ENCODE measurements around the gene IL4R.

- no peak for TF ChIP-seq CTCF (IDR thresholded peaks at IDR 0.05; ENCODE audit: poor library complexity, severe bottlenecking)
- TF ChIP-seq POLR2AphosphoS5 (IDR thresholded peaks at IDR 0.05), result no peak
- no peak for TF ChIP-seq EZH2 (IDR thresholded peaks at IDR 0.05; ENCODE audit: borderline replicate concordance, insufficient read depth, low read length, poor library complexity, severe bottlenecking)
- TF ChIP-seq MXI1 (conservative IDR thresholded peaks at IDR 0.05; ENCODE audit: poor library complexity, severe bottlenecking), result no peak
- no peak for TF ChIP-seq RAD21 (conservative IDR thresholded peaks at IDR 0.05)
- TF ChIP-seq REST (IDR thresholded peaks at IDR 0.05; ENCODE audit: borderline replicate concordance), result no peak
- TF ChIP-seq EP300 (conservative IDR thresholded peaks at IDR 0.05; ENCODE audit: poor library complexity, severe bottlenecking), result no peak
- TF ChIP-seq SMC3 (conservative IDR thresholded peaks at IDR 0.05; ENCODE audit: poor library complexity), result no peak
Observed at GRCh38 chr16:27381974-27382855, 68.4 kb downstream of the IL4R start.
